ENCODE data around the gene LTBP2.

Gene LTBP2

DNA sequence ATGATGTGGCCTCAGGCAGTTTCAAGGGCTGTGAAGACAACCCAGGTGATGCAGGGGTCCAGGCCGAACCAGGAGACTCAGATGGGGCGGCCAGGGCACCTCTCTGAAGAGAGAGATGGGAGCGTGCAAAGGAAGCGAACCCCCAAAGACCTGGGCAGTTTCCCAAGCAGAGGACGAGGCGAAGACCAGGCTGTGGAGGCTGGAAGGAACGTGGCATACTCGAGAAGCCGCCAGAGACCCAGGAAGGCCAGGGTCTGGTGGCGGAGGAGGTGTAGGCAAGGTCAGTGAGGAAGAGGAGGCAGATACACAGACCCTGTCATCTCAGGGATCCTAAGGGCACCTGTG lies 24.7 kb downstream of the LTBP2 start:
- DNase-seq, result no peak

DNA sequence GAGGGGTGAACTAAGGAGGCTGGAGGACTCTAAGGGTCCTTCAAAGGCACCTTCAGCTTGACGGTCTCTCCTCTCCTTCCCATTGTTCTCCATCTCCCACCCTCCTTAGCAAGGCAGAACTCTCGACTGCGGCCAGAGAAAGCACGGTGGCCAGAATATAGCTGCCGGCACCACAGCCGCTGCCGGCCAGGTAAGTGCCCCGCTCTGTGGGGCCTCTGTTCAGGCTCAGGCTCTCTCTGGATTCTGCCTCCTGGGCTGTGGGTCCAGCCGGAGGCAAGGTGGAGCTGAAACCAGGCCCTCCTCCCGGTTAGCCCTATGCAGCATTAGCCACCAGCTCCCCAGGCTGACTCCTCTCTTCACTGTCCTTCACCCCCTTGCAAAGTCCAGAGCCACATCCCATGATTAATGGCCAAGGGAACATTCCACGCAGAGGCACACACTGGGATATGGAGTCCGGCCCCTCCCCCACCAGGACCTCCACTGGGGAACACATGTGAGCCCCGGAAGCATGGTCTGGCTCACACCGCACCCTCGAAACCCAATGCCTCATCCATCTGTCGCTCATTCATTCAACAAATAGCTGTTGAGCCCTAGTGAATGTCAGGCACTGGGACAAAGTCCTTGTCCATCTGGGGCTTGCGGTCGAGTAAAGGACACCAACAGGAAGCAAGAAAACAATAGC lies 25.2 kb downstream of the LTBP2 start:
- DNase-seq, result no peak

DNA sequence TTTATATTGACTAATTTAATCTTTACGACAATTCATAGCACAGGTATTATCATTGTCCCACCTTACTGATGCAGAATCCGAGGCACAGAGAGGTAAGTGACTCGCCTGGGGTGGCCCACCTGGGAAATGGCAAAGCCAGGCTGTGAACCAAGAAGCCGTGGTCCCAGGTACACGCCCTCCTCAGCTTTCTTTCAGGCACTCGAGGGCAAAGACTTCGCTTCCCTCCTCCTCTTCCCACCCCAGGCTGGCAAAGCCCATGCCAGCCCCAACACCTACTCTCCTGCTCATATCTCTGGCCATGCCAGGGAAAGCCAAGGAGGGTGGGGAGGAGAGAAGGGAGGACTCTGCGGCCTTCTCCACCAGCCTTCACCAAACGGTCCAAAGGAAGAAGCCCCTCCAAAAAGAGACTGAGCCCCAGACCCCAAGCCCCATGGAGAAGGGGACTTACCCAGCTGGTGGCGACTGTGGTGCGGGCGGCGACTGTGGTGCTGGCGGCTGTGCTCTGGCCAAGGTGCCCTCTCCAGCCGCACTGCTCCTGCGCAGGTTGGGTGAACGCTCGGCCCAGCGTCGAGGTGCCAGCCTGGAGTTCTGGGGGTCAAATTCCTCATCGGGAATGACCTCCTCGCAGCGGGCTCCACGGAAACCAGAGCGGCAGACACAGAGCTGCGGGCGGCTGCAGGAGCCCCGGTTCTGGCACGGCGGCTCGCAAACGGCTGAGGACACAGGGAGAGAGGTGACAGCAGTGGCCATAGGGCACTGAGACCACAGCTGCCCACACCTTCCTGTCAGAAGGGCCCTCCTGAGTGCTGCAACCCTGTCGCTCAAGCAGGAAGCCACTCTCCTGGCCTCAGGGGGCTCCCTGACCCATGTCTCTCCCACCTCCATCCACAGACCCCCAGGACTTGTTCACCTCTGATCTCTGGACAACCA lies 26.4 kb downstream of the LTBP2 start:
- DNase-seq, result no peak

DNA sequence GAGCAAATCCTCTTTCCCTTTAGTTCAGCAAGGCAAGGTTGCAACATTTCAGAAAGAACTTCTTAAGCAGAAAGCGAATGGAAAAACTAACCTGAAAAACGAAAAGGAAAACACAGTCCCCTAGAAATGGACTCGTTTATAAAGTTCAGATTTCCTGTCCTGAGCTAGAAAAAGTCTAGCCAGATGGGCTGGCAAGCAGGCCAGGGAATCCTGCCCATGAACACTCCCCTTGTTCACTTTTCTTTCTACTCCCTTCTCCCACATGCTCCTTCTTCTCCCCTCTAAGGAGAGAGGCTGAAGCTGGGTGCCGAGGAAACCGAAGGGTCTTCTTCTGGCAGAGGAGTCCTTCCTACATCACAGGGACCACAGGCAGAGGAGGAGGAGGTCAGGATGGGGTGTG lies 27.1 kb downstream of the LTBP2 start:
- no peak for DNase-seq

DNA sequence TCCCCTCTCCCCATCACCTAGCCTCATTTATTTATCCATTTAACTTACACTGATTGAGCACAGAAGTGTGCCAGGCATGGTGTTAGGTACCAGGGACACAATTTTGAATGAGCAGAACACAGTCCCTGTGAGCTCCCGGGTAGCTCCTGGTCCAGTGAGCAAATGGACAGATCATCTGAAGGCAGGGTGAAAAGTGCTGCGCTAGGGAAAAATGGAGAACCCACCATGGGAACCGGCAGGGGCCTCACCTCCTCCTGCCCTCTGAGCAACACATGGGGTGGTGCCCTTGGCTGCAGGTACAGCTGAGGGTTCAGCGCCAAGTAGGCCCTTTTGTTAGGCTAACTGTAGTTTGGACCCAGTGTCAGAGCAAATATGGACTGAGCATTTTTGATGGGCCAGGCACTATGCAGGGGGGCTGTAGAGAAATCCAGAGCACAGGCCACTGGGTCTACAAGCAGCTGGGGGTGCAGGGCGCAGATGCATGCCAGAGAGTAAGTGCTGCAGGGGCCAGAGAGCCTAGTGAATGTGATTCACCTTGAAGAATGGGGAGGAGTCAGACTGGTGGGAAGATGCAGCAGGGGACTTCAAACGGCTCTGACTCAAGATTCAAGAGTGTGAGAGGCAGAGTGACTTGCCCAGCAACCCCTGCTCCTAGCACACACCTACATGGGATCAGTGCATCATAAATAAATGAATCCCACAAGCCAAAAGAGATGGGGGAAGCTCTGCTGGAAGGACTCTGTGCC lies 28.2 kb downstream of the LTBP2 start:
- no peak for DNase-seq

DNA sequence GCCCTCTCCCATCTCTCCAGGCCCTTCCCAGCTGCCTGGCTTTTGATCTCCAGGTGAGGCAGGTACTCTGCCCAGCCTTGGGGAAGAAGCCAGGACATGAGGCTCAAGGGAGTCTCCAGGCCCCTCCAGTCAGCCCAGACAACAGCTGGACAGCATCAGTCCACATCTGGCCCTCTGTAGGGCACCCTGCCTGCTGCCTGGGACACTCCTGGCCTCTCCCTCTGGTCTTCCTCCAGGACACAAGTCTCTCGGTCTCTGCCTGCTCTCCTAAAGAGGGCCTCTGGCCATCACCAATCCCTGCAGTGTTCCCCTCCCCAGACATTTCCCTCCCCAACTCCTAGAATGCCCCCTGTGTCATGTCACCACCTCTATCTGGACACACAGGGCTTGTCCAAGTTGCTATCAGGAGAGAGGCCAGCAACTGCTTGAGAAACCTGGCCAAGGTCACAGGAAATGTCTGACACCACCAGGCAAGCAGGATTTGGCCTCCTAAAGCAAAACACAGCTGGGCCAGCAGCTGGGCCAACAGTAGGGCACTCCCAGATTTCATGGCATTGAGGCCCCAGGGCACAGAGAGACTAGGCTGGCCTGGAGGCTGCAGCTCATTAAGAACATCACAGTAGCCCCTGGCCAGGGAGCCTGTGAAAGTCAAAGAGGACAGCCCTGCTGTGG lies 29.0 kb downstream of the LTBP2 start:
- DNase-seq, result peak; percentile 52

DNA sequence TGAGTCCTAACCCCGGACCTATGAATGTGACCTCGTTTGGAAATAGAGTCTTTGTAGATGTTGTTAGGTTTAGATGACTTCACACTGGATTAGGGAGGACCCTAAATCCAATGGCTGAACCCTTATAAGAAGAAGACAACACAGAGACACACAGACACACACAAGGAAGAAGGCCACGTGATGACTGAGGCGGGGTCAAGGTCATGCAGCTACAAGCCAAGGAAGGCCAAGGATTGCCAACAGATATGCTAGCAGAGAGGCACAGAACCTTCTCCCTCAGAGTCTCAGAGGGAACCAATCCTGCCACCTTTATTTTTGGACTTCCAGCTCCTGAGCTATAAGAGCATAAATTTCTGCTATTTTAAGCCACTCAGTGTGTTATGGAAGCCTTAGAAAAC lies 31.8 kb downstream of the LTBP2 start:
- no peak for DNase-seq

DNA sequence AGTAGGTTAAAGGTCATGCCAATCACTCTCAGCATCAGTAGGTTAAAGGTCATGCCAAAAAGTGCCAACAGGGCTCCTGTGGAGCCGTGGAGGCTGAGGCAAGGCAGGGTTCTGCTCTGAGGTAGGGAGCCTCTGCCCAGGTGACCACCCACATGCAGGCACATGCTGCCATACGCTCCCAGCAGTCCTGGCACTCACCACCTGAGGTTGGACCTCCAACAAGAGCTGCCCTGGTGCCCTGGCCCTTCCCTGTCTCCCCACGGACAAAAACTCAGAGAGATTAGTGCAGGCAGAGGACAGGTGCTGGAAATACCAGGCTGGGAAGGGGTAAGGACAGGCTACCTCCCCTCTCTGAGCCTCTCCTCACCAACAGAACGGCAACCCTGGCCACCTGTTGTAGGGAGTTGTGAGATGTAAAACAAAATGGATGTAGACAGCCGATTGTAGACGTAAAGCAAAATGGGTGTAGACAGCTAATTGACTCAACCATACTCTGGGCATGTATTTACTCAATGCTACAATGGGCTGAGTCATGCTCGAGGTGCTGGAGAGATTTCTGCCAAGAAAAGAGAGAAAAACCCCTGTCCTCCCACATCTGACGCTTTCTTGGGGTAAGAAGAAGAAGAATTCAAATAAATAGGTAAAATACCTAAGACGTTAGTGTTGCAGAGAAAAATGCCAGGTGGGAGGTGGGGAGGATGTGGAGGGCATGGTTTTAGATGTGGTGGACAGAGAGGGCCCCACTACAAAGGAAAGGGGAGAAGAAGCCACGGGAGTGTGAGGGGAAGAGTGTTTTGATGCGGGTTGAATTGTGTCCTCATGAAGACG lies 32.4 kb downstream of the LTBP2 start:
- peak; percentile 56 for DNase-seq

DNA sequence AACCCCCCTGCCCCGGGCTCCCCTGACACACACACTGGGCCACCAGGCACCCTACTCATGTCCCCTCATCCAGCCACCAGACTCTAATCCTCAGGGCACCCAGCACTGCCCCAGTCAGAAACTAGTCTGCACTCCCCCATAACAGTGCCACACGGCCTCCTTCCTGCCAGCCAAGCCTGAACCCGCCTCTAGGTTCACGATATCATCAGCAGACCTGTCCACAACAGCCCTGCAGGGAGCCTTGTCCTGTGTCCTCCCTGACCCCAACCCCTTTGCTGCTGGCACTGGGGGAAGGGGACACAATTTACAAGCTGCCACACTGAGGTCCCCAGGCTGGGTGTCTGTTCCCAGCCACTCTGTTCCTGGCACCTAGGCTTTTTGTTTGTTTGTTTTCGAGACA lies 33.6 kb downstream of the LTBP2 start:
- DNase-seq, result no peak

DNA sequence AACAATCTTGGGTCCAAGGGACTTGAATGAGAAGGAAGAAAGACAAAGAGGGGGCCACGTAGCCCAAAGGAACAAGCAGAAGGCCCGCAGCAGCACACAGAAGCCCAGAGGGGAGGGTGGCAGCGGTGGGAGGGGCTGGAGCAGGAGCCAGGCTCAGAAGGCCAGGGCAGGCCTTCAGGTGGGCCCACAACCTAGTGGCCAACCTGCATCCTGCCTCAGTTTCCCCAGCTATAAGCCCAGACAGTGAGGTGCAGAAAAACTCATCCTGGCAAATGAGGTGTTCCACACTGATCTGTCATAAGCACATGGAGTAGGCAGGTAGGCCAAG lies 34.1 kb downstream of the LTBP2 start:
- no peak for DNase-seq

DNA sequence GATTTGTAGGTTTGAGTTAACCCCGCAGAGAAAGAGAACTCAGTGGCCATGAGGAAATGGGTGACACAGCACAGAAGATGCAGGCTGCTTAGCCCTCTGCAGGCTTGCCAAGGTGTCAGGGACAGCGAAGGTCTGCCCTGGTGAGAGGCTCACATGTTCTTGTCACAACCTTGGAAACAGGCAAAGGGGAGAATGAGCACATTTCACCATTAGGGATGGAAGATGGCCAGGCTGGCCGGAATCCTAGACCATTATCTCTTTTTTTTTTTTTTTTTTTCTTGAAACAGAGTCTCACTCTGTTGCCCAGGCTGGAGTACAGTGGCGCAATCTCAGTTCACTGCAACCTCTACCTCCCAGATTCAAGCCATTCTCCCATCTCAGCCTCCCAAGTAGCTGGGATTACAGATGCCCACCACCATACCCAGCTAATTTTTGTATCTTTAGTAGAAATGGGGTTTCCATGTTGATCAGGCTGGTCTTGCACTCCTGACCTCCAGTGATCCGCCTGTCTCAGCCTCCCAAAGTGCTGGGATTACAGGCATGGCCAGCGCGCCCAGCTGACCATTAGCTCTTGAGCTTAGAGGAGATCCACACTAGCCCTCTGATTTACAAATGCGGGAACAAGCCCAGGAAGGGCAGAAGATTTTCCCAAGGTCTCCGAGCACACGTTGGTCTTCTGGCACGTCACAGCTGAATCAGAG lies 34.6 kb downstream of the LTBP2 start:
- DNase-seq, result no peak

DNA sequence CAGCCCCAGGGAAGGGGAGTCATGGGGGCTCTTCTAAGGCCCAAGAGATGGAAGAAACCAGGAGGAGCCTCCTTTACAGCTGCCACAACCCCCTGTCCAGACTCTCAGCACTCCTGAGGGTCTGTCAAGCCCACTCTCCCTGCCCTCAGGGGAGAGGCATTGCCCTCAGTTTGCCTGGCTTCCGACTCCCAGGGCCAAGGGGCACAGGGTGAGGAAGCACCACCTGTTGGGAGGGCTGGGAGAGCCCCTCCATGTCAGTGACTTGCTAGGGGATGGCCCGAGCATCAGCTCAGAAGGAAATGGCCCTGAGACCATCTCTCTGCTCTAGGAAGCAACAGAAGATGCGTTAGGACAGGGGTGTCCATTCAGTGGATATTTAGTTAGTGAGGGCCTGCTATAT lies 36.1 kb downstream of the LTBP2 start:
- DNase-seq, result no peak

DNA sequence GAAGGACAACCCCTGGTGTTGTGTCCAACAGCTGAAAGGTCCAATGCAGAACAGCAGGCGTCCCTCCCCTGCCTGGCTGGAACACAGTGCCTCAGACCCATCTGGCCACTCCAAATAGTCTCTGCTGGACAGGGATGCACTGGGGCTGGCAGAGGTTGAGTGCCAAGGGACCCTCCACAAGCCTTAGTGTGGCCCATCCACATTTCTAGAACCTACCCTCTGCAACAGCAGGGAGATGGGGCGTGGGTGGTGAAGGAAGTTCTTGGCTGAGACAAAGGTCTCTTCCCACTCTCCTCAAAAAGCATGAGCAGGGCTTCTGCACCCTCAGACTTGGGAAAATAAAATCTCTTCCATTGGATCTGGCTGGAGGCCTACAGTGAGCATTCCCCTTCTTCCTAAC lies 36.5 kb downstream of the LTBP2 start:
- no peak for DNase-seq

DNA sequence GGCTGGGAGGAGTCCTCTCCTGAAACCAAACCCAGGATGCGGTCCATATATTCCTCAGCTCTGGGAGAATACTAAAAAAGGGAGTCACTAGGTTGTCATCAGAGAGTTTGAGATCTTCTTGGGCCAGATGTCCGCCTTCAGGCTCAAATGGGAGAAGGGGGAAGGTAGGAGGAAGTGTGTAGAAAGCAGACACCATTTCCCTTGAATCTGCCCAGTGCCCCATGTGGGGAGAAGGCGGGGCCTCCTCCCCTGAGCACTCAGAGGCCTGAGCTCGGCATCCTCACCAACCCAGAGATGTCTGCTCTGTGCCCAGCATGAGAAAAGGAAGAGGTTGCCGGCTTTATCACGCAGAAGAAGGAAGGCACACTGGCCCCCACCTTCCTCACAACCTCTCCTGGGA lies 37.3 kb downstream of the LTBP2 start:
- no peak for DNase-seq

DNA sequence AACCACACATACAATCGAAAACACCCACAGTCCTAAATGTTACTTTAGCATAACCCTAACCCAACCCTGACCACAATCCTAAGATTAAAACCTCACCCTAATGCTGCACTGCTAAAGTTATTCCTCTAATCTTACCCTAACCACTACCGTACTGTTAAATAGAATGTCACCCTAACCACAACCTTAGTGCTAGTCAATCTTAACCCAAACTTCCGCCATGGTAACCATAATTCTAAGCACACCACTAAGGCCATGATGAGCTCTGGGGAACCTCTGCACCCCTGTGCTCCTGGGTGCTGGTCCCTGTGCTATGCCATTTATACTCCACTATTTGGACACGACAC lies 38.0 kb downstream of the LTBP2 start:
- no peak for DNase-seq

DNA sequence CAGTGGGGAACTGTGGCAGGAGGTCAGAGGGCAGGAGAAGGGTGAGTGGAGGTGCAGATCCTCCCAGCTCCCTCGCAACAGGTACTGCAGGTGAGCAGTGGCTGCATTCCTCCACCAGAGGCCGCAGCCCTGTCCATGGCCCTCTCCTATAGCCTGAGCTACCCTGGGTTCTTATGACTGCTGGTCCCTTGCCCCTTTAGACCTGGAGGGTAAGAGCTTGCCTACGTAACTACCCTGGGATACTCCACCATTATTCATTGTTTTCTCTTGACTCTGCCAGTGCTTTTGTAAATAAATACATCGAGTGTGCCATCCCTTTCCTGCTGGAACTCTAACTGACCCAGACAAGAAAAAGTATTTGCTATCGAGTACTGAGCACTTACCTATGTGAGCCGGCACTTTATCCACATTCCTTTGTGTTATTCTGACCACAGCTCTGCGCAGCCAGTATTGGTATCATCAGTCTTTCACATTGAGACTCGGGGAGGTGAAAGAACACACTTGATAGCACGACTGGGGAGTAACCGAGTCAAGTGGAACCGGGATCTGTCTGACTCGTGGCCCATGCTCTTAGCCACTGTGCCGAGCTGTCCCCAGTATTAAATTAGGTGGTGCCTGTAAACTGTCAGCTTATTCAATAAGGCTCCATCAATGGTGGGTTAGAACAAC lies 38.5 kb downstream of the LTBP2 start:
- DNase-seq, result peak; percentile 60

DNA sequence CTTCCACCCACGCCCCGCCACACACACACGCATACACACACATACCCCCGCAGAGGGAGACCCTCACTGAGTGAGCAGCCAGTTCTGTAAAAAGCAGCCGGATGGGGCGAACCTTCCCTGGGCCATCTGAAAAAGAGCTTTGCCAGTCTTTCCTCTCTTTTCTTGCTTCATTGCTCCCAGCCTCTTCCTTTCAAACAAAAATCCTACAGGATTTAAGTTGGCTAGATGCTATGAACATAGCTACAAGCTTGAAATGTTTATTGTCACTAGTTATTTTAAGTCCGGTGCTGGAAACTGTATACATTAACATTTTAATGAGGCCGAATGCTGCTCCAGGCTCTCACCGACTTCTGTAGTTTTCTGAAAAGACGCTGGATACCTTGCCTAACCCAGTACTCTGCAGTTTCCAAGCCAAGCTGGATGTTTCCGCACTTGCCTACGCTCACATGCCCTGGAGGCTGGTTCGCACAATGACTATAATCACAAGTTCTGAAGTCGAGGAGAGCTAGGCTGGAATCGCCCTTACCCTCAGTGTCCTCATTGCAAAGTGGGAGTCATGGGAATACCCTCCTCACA lies 39.2 kb downstream of the LTBP2 start:
- no peak for DNase-seq

DNA sequence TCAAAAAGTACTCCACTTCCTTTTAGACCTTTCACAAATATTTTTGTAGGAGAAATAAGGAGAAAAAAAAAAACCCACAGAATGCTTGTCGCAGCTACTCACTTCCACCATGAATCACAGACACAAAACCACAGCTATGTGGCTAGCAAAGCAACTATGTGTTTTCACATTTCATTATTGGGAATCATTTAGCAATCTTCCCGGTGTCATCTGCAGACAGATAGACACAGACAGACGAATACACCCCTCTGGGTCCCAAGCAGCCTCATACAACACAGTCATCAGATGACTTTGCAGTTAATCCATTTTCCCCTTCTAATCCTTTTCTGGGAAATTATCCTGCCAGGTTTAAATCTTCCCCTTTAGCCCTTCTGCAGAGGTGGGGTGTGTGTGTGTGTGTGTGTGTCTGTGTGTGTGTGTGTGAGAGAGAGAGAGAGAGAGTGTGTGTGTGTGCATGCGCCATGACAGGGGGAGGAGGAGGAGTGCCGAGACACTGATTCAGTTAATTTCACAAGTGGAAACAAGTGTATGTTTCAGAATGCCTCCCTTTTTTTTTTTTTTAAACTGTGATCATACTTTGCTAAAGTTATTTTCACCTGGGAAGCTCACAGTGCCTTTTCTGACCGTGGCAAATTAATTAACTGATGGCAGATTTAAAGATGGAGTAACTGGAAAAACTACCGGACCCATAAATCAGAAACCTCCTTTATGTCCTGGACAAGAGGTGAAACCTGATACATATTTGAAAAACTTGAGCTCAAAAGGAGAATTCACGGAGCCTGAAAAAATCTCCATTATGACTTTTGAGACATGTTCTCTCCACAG lies 39.9 kb downstream of the LTBP2 start:
- no peak for DNase-seq

DNA sequence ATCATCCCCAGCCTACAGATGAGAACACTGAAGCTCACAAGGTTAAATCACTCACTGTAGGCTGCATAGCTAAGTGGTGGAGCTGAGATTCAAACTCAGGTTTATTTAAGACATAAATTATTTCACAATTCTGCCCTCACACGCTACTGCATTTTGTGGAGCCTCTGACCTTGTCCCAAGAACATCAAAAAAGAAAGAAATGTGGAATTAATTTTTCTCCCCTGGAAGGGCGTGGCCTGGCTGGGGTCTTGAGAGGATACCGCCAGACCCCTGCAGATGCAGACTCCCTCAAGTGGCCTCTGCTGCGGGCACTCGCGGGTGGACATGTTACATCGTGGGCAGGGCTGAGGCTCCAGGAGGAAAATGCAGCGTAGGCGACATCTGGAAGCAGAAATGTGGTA lies 40.6 kb downstream of the LTBP2 start:
- no peak for DNase-seq

DNA sequence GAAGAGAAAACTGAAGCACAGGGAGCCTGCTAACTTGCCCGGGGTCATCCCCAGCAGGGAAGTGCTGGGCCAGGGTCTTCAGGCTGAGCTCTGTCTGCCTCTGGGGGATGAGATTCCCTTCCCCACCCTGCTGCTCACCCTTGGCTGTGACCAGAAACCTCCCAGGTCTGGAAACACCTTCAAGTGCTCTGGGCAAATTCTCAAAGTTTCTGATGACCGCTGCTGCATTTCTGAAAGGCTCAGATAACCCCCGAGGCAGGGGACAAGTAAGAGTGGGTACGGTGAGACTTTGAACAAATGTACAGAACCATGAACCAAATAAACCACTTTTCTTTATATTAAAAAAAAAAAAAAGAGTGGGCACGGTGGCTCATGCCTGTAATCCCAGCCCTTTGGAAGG lies 41.3 kb downstream of the LTBP2 start:
- no peak for DNase-seq
